SK-N-SH (cell line): ENCODE data around the gene AMN1.

Experiments
- EP300 ChIP-seq, 2 experiments: IDR thresholded peaks; 2 replicates each; pipeline versions ENCODE4 v1.4.0 to v1.6.1; 2012; ENCODE audit warnings: borderline replicate concordance in 1 of 2, low read depth in 1 of 2, low read length in 1 of 2
- GATA2 ChIP-seq: sonication (generic); formaldehyde crosslinking; IDR thresholded peaks from 2 replicates; pipeline ENCODE4 v1.5.0; 2020; ENCODE audit warnings: mild to moderate bottlenecking, missing genetic modification reagents
- POLR2AphosphoS5 ChIP-seq: IDR thresholded peaks from 2 replicates; pipeline ENCODE4 v1.6.1; 2012; ENCODE audit warnings: low read depth, low read length
- SMC3 ChIP-seq: IDR thresholded peaks from 2 replicates; pipeline ENCODE4 v1.6.1; 2012; ENCODE audit warnings: low read depth, low read length, improper control_type of control experiment
- TCF12 ChIP-seq: IDR thresholded peaks from 2 replicates; pipeline ENCODE4 v1.4.0; 2012

DNA sequence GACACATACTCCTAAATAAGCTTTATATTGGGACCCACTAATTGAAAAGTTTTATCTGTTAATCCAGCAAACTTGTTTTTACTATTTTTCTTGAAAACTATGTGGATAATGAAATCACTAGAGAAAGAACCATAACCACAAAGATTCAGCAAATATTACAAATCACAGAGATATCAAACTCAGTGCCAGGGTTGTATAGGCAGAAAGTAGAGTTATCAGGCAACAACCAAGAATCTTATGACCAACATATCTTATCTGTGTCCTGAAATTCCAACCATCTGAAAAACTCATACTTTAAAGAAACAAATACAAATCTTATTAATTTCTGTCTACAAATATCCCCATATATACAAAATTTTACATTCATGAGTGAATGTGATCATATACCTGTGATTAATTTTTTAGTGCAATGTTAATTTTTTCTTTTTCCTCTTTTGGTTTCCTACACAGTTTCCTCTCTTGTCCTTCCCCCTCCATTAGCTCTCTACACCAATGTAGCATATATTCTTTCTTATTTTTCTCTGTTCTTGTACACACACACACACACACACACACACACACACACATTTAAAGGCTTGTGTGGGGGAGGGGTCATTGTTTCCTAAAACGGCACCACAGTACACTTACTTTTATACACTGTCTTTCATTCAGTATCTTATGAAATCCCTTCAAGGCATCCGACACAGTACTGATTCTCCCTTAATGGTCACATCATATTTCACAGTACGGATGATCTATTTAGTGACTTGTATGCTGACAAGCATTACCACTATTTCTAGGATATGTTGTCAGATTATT lies 18.6 kb downstream of the AMN1 start:
- TF ChIP-seq EP300 (IDR thresholded peaks at IDR 0.05; ENCODE audit: borderline replicate concordance in 1 of 2, low read depth in 1 of 2, low read length in 1 of 2) (no peak), GATA2 (CRISPR knock-in tag) (no peak), POLR2AphosphoS5 (no peak), TCF12 (no peak), SMC3 (no peak)
